HEK293 (cell line): ENCODE measurements around the gene MBD3L1.

ENCODE experiments used
- FEZF1 ChIP-seq: fragments of 450-650 bp; formaldehyde crosslinking; IDR thresholded peaks from 2 replicates; pipeline ENCODE4 v1.5.1; 2016; ENCODE audit warnings: missing biosample characterization, missing genetic modification characterization
- IKZF3 ChIP-seq: fragments of 450-650 bp; IDR thresholded peaks from 2 replicates; pipeline ENCODE4 v1.5.0; 2018; ENCODE audit warnings: missing biosample characterization, mild to moderate bottlenecking, missing genetic modification characterization, moderate library complexity
- PRDM4 ChIP-seq: fragments of 450-650 bp; formaldehyde crosslinking; IDR thresholded peaks from 2 replicates; pipeline ENCODE4 v1.5.1; 2017; ENCODE audit warnings: missing biosample characterization, missing genetic modification characterization
- ZFP3 ChIP-seq: fragments of 450-650 bp; formaldehyde crosslinking; IDR thresholded peaks from 2 replicates; pipeline ENCODE4 v1.5.1; 2016; ENCODE audit warnings: low read depth, missing biosample characterization, missing genetic modification characterization
- ZNF133 ChIP-seq: fragments of 450-650 bp; formaldehyde crosslinking; IDR thresholded peaks from 2 replicates; pipeline ENCODE4 v1.5.1; 2016; ENCODE audit warnings: missing biosample characterization, missing genetic modification characterization
- ZNF157 ChIP-seq: fragments of 450-650 bp; formaldehyde crosslinking; IDR thresholded peaks from 2 replicates; pipeline ENCODE4 v1.5.1; 2016; ENCODE audit warnings: missing biosample characterization, missing genetic modification characterization
- ZNF175 ChIP-seq: fragments of 450-650 bp; formaldehyde crosslinking; IDR thresholded peaks from 2 replicates; pipeline ENCODE4 v1.5.1; 2016; ENCODE audit warnings: missing biosample characterization, missing genetic modification characterization
- ZNF223 ChIP-seq: fragments of 450-650 bp; formaldehyde crosslinking; IDR thresholded peaks from 2 replicates; pipeline ENCODE4 v1.5.1; 2016; ENCODE audit warnings: missing biosample characterization, missing genetic modification characterization
- ZNF324 ChIP-seq: fragments of 450-650 bp; formaldehyde crosslinking; IDR thresholded peaks from 2 replicates; pipeline ENCODE4 v1.5.1; 2016; ENCODE audit warnings: missing biosample characterization, missing genetic modification characterization
- ZNF391 ChIP-seq: fragments of 450-650 bp; formaldehyde crosslinking; IDR thresholded peaks from 2 replicates; pipeline ENCODE4 v1.5.1; 2016; ENCODE audit warnings: low read depth, missing biosample characterization, missing genetic modification characterization, borderline replicate concordance
- ZNF48 ChIP-seq: fragments of 450-650 bp; formaldehyde crosslinking; IDR thresholded peaks from 2 replicates; pipeline ENCODE4 v1.5.1; 2016; ENCODE audit warnings: missing biosample characterization, missing genetic modification characterization
- ZNF518A ChIP-seq: fragments of 450-650 bp; formaldehyde crosslinking; conservative IDR thresholded peaks from 2 replicates; pipeline ENCODE4 v1.5.1; 2016; ENCODE audit warnings: low read depth, missing biosample characterization, missing genetic modification characterization
- ZNF530 ChIP-seq: fragments of 450-650 bp; formaldehyde crosslinking; IDR thresholded peaks from 2 replicates; pipeline ENCODE4 v1.5.1; 2016; ENCODE audit warnings: low read depth, missing biosample characterization, missing genetic modification characterization
- ZNF558 ChIP-seq: fragments of 450-650 bp; formaldehyde crosslinking; IDR thresholded peaks from 2 replicates; pipeline ENCODE4 v1.5.1; 2016; ENCODE audit warnings: missing biosample characterization, missing genetic modification characterization
- TF ChIP-seq, protein P1 (sequence below): IDR thresholded peaks from 2 replicates; pipeline ENCODE4 v1.6.1; 2011; ENCODE audit warnings: mild to moderate bottlenecking, low read depth, low read length, borderline replicate concordance
- TF ChIP-seq, protein P2 (sequence below): fragments of 450-650 bp; formaldehyde crosslinking; IDR thresholded peaks from 2 replicates; pipeline ENCODE4 v1.5.1; 2016; ENCODE audit warnings: missing biosample characterization, missing genetic modification characterization
- TF ChIP-seq, protein P3 (sequence below): fragments of 450-650 bp; formaldehyde crosslinking; IDR thresholded peaks from 2 replicates; pipeline ENCODE4 v1.5.1; 2016; ENCODE audit warnings: missing biosample characterization, missing genetic modification characterization
- TF ChIP-seq, protein P4 (sequence below): fragments of 450-650 bp; formaldehyde crosslinking; IDR thresholded peaks from 2 replicates; pipeline ENCODE4 v1.5.1; 2016; ENCODE audit warnings: missing biosample characterization, missing genetic modification characterization

Gene MBD3L1

DNA sequence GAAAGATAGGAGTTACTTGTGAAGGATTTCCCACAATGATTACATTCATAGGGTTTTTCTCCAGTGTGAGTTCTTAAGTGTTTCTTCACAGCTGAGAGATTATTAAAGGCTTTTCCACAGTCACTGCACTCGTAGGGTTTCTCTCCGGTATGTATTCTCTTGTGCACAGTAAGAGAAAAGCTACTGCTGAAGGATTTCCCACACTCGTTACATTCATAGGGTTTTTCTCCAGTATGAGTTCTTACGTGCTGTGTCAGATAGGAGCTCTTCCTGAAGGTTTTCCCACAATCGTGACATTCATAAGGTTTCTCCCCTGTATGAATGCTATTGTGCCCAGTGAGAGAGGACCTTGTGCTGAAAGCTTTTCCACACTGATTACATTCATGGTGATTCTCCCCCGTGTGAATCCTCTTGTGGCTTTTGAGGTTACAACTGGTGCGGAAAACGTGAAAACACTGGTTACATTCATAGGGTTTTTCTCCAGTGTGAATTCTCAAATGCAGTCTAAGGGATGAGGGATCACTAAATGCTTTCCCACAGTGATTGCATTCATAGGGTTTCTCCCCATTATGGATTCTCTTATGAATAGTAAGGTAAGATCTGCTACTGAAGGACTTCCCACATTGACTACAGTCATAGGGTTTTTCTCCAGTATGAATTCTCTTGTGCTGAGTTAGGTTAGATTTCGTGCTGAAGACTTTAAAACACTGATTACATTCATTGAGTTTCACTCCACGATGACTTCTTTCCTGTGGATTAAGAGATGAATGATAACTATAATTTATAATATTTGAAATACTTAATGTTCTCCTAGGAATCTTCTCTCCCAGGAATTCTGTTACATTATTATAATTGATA is 20.6 kb upstream of the MBD3L1 start (continued):
- TF ChIP-seq ZNF518A (no peak), ZFP3 (peak; percentile 65; the same call in 1 of the 2 replicates), ZNF223 (no peak), FEZF1 (no peak), ZNF324 (tag by site-specific recombination) (no peak), ZNF530 (no peak), ZNF175 (no peak), ZNF48 (tag by site-specific recombination) (no peak), ZNF558 (tag by site-specific recombination) (peak; percentile 69; the same call in 1 of the 2 replicates), ZNF133 (tag by site-specific recombination) (no peak), ZNF157 (tag by site-specific recombination) (no peak), IKZF3 (tag by site-specific recombination) (no peak), PRDM4 (tag by site-specific recombination) (no peak), ZNF391 (tag by site-specific recombination) (no peak)
- TF ChIP-seq, protein P1, sequence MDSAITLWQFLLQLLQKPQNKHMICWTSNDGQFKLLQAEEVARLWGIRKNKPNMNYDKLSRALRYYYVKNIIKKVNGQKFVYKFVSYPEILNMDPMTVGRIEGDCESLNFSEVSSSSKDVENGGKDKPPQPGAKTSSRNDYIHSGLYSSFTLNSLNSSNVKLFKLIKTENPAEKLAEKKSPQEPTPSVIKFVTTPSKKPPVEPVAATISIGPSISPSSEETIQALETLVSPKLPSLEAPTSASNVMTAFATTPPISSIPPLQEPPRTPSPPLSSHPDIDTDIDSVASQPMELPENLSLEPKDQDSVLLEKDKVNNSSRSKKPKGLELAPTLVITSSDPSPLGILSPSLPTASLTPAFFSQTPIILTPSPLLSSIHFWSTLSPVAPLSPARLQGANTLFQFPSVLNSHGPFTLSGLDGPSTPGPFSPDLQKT = no peak
- TF ChIP-seq, protein P2, sequence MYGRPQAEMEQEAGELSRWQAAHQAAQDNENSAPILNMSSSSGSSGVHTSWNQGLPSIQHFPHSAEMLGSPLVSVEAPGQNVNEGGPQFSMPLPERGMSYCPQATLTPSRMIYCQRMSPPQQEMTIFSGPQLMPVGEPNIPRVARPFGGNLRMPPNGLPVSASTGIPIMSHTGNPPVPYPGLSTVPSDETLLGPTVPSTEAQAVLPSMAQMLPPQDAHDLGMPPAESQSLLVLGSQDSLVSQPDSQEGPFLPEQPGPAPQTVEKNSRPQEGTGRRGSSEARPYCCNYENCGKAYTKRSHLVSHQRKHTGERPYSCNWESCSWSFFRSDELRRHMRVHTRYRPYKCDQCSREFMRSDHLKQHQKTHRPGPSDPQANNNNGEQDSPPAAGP (tag by site-specific recombination) = no peak
- TF ChIP-seq, protein P3, sequence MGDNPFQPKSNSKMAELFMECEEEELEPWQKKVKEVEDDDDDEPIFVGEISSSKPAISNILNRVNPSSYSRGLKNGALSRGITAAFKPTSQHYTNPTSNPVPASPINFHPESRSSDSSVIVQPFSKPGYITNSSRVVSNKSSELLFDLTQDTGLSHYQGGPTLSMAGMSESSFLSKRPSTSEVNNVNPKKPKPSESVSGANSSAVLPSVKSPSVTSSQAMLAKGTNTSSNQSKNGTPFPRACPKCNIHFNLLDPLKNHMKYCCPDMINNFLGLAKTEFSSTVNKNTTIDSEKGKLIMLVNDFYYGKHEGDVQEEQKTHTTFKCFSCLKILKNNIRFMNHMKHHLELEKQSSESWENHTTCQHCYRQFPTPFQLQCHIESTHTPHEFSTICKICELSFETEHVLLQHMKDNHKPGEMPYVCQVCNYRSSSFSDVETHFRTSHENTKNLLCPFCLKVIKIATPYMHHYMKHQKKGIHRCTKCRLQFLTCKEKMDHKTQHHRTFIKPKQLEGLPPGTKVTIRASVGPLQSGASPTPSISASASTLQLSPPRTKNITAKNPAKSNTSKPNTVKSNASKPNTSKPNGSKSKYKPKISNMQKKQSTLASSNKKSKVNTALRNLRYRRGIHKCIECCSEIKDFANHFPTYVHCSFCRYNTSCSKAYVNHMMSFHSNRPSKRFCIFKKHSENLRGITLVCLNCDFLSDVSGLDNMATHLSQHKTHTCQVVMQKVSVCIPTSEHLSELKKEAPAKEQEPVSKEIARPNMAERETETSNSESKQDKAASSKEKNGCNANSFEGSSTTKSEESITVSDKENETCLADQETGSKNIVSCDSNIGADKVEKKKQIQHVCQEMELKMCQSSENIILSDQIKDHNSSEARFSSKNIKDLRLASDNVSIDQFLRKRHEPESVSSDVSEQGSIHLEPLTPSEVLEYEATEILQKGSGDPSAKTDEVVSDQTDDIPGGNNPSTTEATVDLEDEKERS (tag by site-specific recombination) = 0 out of 2 replicates have a peak, but pooled peaks have one; percentile 7
- TF ChIP-seq, protein P4, sequence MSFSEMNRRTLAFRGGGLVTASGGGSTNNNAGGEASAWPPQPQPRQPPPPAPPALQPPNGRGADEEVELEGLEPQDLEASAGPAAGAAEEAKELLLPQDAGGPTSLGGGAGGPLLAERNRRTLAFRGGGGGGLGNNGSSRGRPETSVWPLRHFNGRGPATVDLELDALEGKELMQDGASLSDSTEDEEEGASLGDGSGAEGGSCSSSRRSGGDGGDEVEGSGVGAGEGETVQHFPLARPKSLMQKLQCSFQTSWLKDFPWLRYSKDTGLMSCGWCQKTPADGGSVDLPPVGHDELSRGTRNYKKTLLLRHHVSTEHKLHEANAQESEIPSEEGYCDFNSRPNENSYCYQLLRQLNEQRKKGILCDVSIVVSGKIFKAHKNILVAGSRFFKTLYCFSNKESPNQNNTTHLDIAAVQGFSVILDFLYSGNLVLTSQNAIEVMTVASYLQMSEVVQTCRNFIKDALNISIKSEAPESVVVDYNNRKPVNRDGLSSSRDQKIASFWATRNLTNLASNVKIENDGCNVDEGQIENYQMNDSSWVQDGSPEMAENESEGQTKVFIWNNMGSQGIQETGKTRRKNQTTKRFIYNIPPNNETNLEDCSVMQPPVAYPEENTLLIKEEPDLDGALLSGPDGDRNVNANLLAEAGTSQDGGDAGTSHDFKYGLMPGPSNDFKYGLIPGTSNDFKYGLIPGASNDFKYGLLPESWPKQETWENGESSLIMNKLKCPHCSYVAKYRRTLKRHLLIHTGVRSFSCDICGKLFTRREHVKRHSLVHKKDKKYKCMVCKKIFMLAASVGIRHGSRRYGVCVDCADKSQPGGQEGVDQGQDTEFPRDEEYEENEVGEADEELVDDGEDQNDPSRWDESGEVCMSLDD = no peak
- TF ChIP-seq, all 188 proteins: peak for 5
